HepG2 (cell line): ENCODE measurements around the gene CSK. TPM values are rescaled to one million over a fixed set of nuclear protein-coding genes. Genes with fewer than 3 reads are reported as not detected.

ENCODE experiments used
- CSRNP1 ChIP-seq: sonication (generic); formaldehyde crosslinking; IDR thresholded peaks from 2 replicates; pipeline ENCODE4 v1.8.1; 2023; ENCODE audit warnings: mild to moderate bottlenecking, missing genetic modification reagents
- GABPA ChIP-seq, 2 experiments: IDR thresholded peaks; 2 replicates each; pipeline ENCODE4 v1.6.1; 2011 to 2016; ENCODE audit warnings: low read depth in 2 of 2, low read length in 1 of 2, missing biosample characterization in 1 of 2, missing genetic modification characterization in 1 of 2
- HOXA5 ChIP-seq: sonication (generic); formaldehyde crosslinking; IDR thresholded peaks from 2 replicates; pipeline ENCODE4 v1.4.0; 2020; ENCODE audit warnings: missing genetic modification reagents
- NFE2L2 ChIP-seq: fragments of 150-350 bp; IDR thresholded peaks from 2 replicates; pipeline ENCODE4 v1.6.1; 2014; ENCODE audit warnings: low read length
- SRY ChIP-seq: sonication (generic); formaldehyde crosslinking; IDR thresholded peaks from 2 replicates; pipeline ENCODE4 v1.8.0; 2022; ENCODE audit warnings: mild to moderate bottlenecking, missing genetic modification reagents
- TMF1 ChIP-seq: sonication (generic); formaldehyde crosslinking; IDR thresholded peaks from 2 replicates; pipeline ENCODE4 v1.8.1; 2022; ENCODE audit warnings: low read depth, missing genetic modification reagents
- ZHX2 ChIP-seq, 2 experiments: sonication (generic) in 1 of 2; formaldehyde crosslinking in 1 of 2; IDR thresholded peaks; 2 replicates each; pipeline versions ENCODE4 v1.6.1 to v1.9.0; 2014 to 2022; ENCODE audit warnings: antibody characterized with exemption in 1 of 2, borderline replicate concordance in 1 of 2, inconsistent platforms in 1 of 2, low read depth in 1 of 2, missing genetic modification reagents in 1 of 2
- ZNF687 ChIP-seq: sonication (generic); formaldehyde crosslinking; IDR thresholded peaks from 2 replicates; pipeline ENCODE4 v1.5.1; 2020; ENCODE audit warnings: mild to moderate bottlenecking, missing genetic modification reagents, moderate library complexity
- ZNF776 ChIP-seq: sonication (generic); formaldehyde crosslinking; IDR thresholded peaks from 2 replicates; pipeline ENCODE4 v1.4.0; 2020; ENCODE audit warnings: mild to moderate bottlenecking, missing genetic modification reagents
- polyA plus RNA-seq, 8 experiments: library from polyadenylated mRNA; depleted of rRNA in 3 of 8; stranded (reverse) in 7 of 8; unstranded in 1 of 8; fragments of >200 nt; fragmentation: Illumina TruSeq in 4 of 8; extraction: Trizol in 4 of 8; gene quantifications; 2 replicates each; pipeline versions ENCODE4 v1.2.1 to v1.2.3, GENCODE V29; 2011 to 2016; ENCODE audit warnings: low read depth in 4 of 8, missing spikeins in 1 of 8, mixed read lengths in 1 of 8; ENCODE audit not compliant: insufficient read depth in 1 of 8
- total RNA-seq, 5 experiments: library from RNA; depleted of rRNA; stranded (reverse); fragments of >200 nt; fragmentation: Illumina TruSeq; extraction: Trizol; gene quantifications; 2 replicates each; pipeline ENCODE4 v1.2.3, GENCODE V29; 2016; ENCODE audit warnings: low read depth in 1 of 5
- TF ChIP-seq, protein P1 (sequence below): sonication (generic); formaldehyde crosslinking; IDR thresholded peaks from 2 replicates; pipeline ENCODE4 v1.4.0; 2020; ENCODE audit warnings: missing genetic modification reagents

The CSK gene
- total and polyA plus RNA-seq, 2 of the 13 experiments (the other 11 are each of a cell fraction or from before 2014, with no cell fraction given): 12.5 to 21.3 TPM

DNA sequence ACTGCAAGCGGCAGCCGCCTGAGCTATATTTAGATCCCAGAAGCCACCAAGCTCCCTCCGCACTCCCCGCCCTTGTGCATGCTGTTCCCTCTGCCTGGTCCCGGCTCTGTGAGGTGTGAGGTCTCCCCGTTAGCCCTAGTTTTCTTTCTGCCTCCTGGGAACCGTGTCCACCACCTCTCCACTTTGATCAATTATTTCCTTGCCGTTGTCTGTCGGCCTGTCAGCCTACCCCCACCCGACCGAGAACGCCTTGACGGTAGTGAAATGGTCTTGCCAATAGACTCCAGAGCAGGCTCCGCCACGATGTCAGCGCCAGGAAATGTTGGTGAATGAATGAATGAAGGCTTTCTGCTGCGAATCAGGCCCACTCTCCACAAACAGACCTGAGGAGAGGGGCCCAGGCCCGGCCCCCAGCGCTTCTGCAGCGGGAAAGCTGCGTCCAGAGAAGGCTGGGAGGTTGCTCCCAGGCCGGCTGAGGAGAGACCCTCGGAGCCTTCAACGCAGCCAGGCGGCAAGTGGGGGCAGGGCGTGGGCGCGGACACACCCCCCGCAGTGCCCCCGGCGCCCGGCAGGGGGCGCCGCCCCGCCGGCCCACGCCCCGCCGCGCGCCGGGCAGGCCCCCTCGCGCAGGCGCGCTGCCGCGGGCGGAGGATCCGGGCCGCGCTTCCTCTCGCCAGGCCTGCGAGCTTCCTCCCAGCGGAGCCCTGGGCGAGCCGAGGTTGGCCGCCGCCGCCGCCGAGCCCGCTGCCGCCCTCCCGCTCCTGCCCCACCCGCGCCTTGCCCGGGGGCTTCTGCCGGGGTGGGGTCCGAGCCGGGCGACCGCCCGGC, at the start of gene CSK (continued):
- TF ChIP-seq, protein P1, sequence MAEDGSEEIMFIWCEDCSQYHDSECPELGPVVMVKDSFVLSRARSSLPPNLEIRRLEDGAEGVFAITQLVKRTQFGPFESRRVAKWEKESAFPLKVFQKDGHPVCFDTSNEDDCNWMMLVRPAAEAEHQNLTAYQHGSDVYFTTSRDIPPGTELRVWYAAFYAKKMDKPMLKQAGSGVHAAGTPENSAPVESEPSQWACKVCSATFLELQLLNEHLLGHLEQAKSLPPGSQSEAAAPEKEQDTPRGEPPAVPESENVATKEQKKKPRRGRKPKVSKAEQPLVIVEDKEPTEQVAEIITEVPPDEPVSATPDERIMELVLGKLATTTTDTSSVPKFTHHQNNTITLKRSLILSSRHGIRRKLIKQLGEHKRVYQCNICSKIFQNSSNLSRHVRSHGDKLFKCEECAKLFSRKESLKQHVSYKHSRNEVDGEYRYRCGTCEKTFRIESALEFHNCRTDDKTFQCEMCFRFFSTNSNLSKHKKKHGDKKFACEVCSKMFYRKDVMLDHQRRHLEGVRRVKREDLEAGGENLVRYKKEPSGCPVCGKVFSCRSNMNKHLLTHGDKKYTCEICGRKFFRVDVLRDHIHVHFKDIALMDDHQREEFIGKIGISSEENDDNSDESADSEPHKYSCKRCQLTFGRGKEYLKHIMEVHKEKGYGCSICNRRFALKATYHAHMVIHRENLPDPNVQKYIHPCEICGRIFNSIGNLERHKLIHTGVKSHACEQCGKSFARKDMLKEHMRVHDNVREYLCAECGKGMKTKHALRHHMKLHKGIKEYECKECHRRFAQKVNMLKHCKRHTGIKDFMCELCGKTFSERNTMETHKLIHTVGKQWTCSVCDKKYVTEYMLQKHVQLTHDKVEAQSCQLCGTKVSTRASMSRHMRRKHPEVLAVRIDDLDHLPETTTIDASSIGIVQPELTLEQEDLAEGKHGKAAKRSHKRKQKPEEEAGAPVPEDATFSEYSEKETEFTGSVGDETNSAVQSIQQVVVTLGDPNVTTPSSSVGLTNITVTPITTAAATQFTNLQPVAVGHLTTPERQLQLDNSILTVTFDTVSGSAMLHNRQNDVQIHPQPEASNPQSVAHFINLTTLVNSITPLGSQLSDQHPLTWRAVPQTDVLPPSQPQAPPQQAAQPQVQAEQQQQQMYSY (CRISPR knock-in tag): 0 out of 2 replicates have a peak, but pooled peaks have one; percentile 7
- TF ChIP-seq ZHX2 (IDR thresholded peaks at IDR 0.05; ENCODE audit: low read depth): no peak
- TF ChIP-seq ZHX2 (CRISPR knock-in tag; IDR thresholded peaks at IDR 0.05; ENCODE audit: borderline replicate concordance): peak; percentile 66; the same call in 1 of the 2 replicates
- TF ChIP-seq GABPA (IDR thresholded peaks at IDR 0.05; ENCODE audit: low read depth, low read length): peak; percentile 45
- no peak for TF ChIP-seq GABPA (CRISPR knock-in tag; IDR thresholded peaks at IDR 0.05; ENCODE audit: low read depth)
- TF ChIP-seq SRY (CRISPR knock-in tag): no peak; the same call in 1 of the 2 replicates
- peak; percentile 66 for TF ChIP-seq ZNF687 (CRISPR knock-in tag)
- TF ChIP-seq CSRNP1 (CRISPR knock-in tag): peak; percentile 50; the same call in 1 of the 2 replicates
- no peak for TF ChIP-seq NFE2L2
- TF ChIP-seq TMF1 (CRISPR knock-in tag): peak; percentile 57; the same call in 1 of the 2 replicates
- 0 out of 2 replicates have a peak, but pooled peaks have one; percentile 18 for TF ChIP-seq ZNF776 (CRISPR knock-in tag)
- no peak for TF ChIP-seq HOXA5 (CRISPR knock-in tag)
